Esophagus muscularis mucosa (tissue), 3 donors: ENCODE data around the gene GPATCH2.

Source experiments
- POLR2A ChIP-seq: fragments of 450-650 bp; IDR thresholded peaks from one replicate; pipeline ENCODE4 v1.6.1; 2017; ENCODE audit warnings: antibody characterized with exemption, moderate library complexity, mild to moderate bottlenecking, low read depth
- POLR2AphosphoS5 ChIP-seq, 2 donors: sonication (generic); formaldehyde crosslinking; IDR thresholded peaks; one replicate each; pipeline ENCODE4 v1.6.1; 2017; ENCODE audit warnings: antibody characterized with exemption in 2 of 2
- TF ChIP-seq, protein P1 (sequence below), 3 experiments: fragments of 200-600 bp in 2 of 3; fragments of 450-650 bp in 1 of 3; sonication (generic) in 2 of 3; IDR thresholded peaks; one replicate each; pipeline ENCODE4 v1.5.1; 2017 to 2019; ENCODE audit warnings: antibody characterized with exemption in 3 of 3, mild to moderate bottlenecking in 2 of 3, moderate library complexity in 1 of 3

DNA sequence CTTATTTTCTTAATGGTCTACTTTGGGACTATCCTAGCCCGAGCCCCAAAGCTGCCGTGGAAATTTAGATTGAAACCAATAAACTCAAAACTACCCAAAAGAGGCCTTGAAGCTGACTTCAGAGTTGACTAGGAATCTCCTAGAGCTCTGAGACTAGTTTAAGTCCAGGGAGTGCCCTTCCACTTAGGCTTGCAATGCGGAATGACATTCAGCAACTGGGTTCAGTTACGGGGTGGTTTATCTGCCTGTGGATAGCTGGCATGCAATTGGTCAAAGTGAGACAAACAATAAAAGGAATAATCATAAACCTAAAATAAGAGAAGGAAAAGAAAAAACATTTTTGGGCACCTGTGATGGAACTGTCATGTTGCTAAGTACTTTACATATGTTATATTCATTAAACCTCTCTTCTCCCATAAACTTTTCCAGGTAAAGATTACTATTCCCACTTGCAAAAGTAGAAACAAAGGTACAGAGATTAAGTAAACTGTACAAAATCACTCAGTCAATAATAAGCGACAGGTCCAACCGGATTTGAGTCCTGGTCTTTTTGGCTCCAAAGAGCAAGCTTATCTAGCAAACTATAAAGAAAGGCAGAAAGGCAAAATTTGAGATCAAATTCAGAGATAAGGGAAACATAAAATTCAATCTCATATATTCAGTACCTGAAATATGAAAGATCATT is 56.5 kb downstream of the GPATCH2 start:
- no peak for TF ChIP-seq POLR2AphosphoS5 (IDR thresholded peaks at IDR 0.05)
- TF ChIP-seq, protein P1, sequence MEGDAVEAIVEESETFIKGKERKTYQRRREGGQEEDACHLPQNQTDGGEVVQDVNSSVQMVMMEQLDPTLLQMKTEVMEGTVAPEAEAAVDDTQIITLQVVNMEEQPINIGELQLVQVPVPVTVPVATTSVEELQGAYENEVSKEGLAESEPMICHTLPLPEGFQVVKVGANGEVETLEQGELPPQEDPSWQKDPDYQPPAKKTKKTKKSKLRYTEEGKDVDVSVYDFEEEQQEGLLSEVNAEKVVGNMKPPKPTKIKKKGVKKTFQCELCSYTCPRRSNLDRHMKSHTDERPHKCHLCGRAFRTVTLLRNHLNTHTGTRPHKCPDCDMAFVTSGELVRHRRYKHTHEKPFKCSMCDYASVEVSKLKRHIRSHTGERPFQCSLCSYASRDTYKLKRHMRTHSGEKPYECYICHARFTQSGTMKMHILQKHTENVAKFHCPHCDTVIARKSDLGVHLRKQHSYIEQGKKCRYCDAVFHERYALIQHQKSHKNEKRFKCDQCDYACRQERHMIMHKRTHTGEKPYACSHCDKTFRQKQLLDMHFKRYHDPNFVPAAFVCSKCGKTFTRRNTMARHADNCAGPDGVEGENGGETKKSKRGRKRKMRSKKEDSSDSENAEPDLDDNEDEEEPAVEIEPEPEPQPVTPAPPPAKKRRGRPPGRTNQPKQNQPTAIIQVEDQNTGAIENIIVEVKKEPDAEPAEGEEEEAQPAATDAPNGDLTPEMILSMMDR (IDR thresholded peaks at IDR 0.05): no peak
- TF ChIP-seq POLR2A: no peak
